NCI-H748 (cell line): ENCODE measurements around the gene SLC31A2.
"Not testable (repeated sequence)": the region's sequence is repeated elsewhere in the genome, so short reads cannot be mapped to it uniquely, and the experiment has no call there.

Experiments used
- DNase-seq: peaks from one replicate; lab custom pipeline; 2025; ENCODE audit not compliant: unreplicated experiment; lab: John Stamatoyannopoulos, UW

The SLC31A2 gene

DNA sequence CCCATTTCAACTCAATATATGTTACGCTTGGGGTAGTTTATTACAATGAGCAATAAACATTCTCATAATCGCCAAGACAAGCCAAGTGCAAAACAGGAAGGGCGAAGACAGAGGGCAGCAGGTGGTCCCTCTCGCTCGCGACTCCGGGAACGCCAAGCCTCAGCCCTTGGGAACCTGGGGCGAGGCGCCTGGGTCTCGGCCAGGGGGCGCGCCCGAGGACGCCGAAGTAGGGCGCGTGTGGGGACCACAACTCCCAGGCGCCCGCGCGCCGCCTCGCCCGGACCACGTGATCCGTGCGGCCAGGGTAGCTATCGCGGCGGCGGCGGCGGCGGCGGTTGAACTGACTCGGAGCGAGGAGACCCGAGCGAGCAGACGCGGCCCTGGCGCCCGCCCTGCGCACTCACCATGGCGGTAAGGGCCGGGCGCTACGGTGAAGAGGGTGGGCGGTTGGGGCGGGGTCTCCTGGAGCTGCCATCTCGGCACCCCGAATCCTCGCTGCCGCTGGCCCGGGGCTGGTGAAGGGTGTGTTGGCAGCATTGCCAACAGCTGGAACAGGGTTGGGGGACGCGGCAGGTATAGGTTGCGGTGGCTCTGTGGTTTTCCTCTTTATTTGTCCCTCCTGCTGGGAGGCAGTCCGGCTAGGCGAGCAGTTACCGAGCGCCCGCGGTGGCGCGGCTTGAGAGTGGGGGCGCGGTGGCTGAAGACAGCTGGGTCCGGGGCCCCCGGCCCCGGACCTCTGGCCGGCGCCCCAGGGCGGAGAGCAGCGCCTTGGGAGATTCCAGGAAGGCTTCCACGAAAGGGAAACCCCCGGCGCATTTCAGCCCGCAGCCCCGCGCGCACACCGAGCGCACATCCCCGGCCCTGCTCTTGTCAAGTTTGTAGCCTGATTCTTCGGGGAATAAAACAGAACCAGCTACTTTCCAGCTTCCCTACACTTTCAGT, at the start of gene SLC31A2:
TSS of gene SLC31A2 (plus strand) at position 338 of the 942 bp plus-strand sequence. CDS start at position 406, 68 bp downstream.
- DNase-seq, result peak; percentile 94

GRCh38 chr9:113105345-113105744, 45.5 kb upstream of the SLC31A2 start:
- DNase-seq, result not testable (repeated sequence)

DNA sequence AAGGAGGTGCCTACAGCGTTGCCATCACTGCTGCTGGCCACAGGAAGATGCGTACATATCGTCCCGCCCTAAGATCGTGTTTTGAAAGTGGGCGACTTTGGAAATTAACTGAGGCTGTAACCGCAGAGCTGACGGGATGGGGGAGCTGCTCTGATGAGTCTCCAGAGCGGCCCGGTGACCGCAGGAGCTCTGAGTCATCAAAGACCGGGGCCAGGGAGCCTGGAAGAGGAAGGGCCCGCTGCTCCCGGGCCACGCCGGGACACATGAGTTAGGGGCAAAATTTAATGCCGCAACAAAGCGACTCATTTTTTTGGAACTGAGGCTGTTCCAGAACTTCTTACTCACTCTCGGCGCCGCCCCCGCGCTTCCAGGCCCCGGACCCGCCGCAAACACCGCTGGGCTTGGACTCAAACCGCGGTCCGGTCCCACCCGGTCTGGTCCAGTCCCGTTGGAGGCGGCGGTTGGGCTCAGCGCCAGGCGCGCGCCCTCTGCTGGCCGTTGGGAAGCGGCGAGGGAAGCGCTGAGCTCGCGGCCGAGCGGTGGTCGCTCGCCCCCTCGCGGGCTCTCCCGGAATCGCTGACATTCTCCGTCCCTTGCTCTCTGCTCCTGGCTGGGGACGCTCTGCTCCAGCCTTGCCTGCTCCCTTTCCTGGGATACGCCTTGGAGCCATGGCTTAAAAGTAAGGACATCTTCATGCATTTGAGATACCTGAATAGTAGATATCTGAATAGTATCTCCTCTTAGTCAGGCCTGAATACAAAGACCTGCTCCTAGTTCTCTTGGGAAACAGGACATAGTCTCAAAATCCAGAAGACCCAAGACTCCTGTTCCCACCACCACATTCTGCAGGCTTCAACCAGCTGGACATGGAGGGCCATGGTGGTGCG, 39.5 kb upstream of the SLC31A2 start:
- DNase-seq, result peak; percentile 21

DNA sequence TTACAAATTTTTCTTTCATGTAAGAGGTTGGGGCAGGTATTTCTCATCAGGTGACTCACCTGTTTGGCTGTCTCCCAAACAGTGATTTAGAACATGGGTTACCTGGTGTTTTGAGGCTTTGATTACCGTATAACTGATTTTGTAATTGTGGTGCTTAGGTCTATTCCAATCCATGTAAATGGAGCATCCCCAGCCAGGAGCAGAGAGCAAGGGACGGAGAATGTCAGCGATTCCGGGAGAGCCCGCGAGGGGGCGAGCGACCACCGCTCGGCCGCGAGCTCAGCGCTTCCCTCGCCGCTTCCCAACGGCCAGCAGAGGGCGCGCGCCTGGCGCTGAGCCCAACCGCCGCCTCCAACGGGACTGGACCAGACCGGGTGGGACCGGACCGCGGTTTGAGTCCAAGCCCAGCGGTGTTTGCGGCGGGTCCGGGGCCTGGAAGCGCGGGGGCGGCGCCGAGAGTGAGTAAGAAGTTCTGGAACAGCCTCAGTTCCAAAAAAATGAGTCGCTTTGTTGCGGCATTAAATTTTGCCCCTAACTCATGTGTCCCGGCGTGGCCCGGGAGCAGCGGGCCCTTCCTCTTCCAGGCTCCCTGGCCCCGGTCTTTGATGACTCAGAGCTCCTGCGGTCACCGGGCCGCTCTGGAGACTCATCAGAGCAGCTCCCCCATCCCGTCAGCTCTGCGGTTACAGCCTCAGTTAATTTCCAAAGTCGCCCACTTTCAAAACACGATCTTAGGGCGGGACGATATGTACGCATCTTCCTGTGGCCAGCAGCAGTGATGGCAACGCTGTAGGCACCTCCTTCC, 37.9 kb upstream of the SLC31A2 start:
- peak; percentile 8 for DNase-seq

- DNase-seq, result not testable (repeated sequence)
Observed at GRCh38 chr9:113118829-113119228, 32.0 kb upstream of the SLC31A2 start.

- DNase-seq, result no peak
Observed at GRCh38 chr9:113125386-113126035, 25.3 kb upstream of the SLC31A2 start.

- DNase-seq, result no peak
Observed at GRCh38 chr9:113129466-113129865, 21.3 kb upstream of the SLC31A2 start.

- DNase-seq, result no peak
Observed at GRCh38 chr9:113129884-113130283, 20.9 kb upstream of the SLC31A2 start.

GRCh38 chr9:113131689-113132151, 19.1 kb upstream of the SLC31A2 start:
- no peak for DNase-seq

DNA sequence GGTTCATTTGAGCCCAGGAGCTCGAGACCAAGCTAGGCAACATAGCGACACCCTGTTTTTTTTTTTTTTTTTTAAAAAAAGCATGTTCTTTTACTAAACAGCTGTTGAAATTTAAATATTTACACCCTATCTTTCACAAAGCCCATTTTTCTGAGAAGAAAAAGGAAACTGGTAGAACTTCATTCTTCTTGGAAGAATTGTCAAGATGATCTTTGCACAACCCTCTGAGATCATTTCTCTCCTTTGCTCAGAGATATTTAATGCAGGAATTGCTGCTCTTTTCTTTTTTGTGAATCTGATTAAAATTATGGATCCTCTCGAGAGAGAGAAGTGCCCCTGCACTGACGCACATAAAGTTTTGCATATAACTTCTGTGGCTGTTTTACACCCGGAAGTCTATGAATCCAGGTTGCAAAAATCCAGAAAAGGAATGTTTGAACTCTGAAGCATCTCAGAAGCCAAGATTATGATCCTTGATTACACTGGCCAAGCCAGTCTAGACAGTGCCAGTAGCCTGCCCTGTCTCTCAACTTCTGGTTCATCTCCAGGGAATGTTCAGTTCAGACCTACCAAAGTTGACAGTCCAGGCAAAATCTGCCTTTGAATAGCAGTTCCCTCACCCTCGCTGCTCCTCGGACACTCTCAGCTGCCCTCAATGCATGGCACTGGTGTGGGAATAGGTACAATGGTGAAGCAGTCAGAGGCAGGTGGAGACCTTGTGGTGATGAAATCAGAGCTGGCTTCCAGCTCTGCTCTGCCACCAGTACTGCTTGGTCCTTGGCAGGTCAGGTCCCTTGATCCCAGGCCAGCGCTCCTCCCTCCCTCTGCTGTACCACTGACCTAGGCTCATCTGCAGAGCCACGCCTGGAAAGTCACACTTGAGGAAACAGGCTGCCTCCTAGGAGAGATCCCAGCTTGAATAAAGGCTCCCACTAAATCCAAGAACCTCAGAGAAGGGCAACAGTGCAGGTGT, 13.3 kb upstream of the SLC31A2 start:
- no peak for DNase-seq

DNA sequence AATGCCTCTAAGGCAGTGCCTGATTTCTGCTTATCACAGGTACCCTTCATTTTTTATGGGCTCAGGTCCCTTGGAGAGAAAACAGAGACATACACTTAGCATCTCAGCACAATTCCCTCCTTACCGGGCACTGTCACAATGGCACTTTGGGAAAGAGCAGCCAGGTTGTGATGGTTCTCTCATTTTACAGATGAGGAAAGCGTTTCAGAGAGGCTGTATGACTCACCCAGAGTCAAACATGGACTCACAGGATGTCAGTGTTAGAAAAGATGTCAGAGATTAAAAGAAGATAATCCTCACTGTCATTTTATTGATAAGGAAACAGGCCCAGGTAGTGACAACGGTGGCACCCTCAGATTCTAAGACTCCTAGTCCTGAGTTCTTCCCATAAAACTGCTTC, 12.0 kb upstream of the SLC31A2 start:
- DNase-seq, result no peak

DNA sequence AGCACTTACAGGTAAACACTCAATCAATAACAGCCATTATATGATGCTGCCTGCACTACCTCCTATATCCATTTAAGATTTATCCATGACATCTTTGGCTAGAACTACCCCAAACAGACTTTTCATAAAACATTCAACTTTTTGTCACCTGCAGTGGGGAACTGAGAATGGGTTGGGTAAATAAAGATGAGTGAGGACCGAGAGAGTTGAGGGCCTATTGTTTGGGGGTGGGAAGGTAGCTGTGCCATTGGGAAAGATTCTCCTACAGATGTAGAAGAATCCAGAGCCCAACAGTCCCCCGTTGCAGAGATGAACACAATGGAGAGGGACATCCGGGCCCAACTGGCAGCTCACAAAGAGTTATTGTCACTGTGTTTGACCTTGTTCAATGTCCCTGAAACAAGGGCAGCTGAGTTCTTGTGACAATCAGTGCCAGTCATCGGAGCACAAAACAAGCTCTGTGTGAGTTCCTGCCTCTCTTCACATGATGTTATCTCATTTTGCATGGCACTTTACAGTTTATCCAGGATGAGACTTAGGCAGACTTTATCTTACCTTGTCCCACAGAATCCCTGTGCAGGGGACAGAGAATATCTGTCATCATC, 11.5 kb upstream of the SLC31A2 start:
- DNase-seq, result no peak

DNA sequence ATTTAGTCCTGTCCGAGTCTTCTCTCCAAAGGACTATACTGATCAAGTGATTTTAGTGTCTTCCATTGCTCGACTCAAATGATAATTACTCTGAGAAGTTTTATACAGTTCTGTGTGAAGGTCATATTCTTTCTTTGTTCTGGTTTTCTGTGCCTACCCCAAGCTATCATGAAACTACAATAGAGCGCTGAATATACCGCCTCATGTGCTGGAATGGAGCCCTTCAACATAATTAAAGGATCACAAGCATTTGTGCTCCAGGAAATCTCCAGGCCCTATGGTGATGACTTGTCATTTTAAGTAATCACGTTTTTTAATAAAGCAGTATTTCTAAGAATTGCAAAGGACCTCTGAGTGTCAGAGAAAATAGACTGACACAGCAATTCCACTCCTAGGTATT, 10.9 kb upstream of the SLC31A2 start:
- DNase-seq, result no peak

- DNase-seq, result not testable (repeated sequence)
Observed at GRCh38 chr9:113140896-113141295, 9.9 kb upstream of the SLC31A2 start.

DNA sequence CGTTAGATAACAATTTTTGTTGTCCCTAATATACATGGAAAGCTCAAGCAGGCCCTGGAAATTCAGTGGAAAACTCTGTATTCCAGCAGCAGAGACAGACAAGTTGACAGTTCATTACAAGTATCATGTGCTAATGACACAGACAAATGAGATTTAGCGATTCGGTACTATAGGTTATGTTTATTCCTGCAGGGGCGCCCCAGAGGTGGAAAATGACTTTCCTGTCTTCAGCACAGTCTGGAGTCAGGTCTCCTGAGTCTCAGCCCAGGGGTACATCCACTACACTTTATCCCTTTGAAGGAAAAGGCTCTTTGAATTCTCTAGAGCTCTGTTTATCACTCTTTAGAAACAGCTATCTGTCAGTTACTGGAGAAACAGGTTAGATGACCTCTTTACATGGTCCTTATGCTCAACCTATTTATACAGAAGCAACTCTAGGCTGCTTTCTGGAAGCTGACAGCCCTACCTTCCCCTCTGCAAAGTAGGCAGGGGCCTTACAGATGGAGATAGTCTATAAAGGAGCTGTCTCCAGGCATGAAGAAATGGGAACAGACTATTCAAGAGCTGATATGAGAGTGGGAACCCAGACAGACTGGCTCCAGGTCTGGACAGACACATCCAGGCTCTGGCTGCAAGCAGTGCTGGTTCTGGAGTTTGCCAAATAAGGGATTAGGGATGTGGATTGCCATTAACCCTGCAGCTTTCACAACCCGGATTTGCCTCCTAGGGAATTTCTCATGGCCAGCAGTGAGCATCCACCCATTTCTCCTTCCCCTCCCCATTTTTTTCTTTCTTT, 7.2 kb upstream of the SLC31A2 start:
- DNase-seq, result no peak

DNA sequence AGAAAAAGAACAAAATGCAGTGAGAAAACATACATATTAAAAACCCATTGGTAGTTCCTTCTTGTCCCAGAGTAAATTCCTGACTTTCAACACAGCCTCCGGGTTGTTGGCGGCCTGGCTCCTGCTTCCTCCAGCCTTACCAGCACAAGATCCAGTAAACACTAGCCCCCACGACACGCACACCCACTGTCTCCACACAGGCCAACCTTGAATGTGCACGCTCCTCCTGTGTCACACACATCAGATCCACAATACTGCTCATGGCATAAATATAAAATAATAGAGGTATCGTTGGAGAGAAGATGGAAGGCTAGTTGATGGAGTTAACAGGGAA, 2.5 kb upstream of the SLC31A2 start:
- DNase-seq, result no peak

GRCh38 chr9:113148781-113149510, 1.9 kb upstream of the SLC31A2 start:
- DNase-seq, result no peak
